HG03432 (cell line): Measurements from ENCODE around the gene PTPN7.
"Not testable (repeated sequence)": the region's sequence is repeated elsewhere in the genome, so short reads cannot be mapped to it uniquely, and the experiment has no call there.

ENCODE experiments used
- ATAC-seq: cut with Tn5 transposase; IDR thresholded peaks from one replicate; pipeline ENCODE4 v1.9.1; 2021; ENCODE audit warnings: mild to moderate bottlenecking, moderate library complexity; ENCODE audit not compliant: unreplicated experiment

The PTPN7 gene

GRCh38 chr1:202111589-202111988, 48.8 kb downstream of the PTPN7 start:
- ATAC-seq, result not testable (repeated sequence)

GRCh38 chr1:202110977-202111376, 49.4 kb downstream of the PTPN7 start:
- ATAC-seq, result no peak

GRCh38 chr1:202107801-202108731, 52.3 kb downstream of the PTPN7 start:
- no peak for ATAC-seq

DNA sequence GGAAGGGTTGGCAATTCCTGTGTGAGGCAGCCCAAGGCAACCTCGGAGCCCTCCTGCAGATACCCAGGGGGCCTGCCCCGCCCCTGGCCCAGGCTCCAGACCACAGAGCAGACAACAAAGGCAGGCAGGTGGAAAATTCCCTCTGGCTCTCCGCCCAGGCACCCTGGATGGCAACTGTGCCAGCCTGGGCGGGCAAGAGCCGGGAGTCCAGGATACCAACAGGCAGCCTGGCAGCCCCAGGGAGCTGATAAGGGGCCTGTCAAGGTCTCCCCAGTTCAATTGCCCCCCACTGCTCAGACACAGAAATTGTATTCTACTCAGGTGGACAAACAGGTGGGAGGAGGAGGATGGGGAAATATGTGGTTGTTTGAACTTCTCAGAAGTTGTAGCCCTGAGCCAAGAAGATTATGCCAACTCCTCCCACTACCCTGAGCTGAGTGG, 53.1 kb downstream of the PTPN7 start:
- ATAC-seq, result no peak

DNA sequence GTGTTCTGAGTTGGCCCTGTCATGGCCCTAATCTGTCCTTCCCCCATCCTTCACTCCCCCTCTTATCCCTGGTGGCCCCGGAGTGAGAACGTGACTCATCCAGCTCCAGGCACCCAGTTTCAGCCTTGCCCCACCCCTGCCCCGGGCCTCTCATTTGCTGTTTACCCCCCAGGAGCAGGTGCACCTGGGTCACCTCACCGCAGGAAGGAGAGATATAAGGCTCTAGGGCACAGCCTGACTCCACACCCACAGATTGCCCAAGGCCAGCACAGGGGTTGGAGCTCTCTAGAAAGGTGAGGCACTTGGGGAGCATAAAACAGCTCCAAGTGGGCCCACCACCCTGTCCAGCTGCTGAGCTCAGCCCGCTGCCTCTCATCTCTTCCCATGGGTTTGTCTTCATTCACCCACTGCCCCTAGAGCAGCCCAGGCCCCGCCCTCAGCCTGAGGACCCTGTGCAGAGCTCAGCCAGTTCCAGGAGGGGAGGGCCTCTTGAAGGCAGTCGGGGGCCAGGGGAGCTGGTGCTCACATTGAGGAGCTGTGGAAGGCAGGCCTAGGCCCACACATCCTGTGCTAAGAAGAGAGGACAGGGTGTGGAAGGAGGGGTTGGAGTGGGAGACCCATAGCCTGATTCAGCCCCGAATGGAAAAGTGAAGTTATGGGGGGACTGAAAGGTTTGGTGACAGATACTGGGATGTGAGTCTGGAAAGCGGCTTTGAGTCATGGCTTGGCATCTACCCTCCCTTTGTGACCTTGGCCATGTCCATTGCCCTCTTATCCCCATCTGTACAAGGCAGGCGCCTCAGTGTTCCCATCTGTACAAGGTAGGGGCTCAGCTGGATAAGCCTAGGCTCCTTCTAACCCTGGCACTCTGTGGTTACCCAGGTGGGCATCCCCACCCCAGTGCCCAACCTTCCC, 53.8 kb downstream of the PTPN7 start:
- no peak for ATAC-seq

DNA sequence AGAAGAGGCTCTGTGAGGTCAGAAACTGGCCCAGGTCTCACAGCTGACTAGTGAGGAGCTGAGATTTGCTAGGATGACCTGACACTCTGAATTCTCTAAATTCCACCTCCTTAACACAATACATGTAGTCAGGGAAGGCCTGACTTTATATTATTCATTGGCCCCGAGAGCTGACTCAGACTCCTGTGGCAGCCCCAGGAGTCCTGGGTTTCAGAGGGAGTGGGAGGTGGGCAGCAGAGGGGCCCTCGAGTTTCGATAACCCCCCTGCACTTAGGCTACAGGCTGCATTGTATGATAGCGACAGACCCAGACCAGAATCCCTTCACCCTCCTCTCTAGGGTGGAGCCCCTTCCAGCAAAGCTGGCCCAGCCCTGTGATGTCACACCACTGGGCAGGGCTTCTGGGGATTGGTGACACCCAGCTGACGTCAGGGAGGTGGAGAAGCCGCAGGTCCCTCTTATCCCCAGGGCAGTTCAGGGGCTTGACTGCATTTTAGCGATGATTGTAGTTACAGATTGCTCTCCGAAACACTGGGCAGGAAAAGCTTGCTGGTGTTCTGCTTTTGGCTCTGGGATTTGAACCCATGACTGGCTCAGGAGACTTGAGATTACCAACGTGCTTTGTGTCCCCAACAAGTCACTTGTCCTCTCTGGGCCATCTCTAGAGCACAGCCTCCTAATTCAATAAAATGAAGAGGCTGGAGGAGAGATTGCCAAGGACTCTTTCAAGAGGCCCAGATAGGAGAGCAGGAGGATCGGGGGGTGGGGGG, 54.6 kb downstream of the PTPN7 start:
- no peak for ATAC-seq

DNA sequence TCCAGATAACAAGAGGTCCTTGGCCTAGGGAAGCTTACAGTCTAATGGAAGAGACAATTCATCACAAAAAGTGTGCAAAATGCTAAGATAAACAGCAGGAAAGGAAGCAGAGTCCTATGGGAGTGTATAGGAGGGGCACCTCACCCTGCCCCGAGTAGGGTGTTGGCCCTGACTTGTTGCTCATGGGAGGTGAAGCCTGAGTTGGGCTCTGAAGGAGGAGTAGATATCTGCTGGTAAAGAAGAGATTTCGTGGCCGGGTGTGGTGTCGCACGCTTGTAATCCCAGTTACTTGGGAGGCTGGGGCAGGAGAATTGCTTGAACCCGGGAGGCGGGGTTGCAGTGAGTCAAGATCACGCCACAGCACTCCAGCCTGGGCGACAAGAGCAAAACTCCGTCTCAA, 56.3 kb downstream of the PTPN7 start:
- ATAC-seq, result no peak

- no peak for ATAC-seq
These were observed 59.2 kb downstream of the PTPN7 start for GRCh38 chr1:202101184-202101583.
